ENCODE measurements around the gene PCSK6. TPM values are rescaled to one million over a fixed set of nuclear protein-coding genes. Genes with fewer than 3 reads are reported as not detected.

PCSK6 gene
- total RNA-seq, 1 experiment from 2014 or later = 69.5 TPM

GRCh38 chr15:101391431-101391830, 98.1 kb downstream of the PCSK6 start:
- intact Hi-C loops (cut with micrococcal nuclease; ENCODE audit: unreplicated experiment) = no loop called here

GRCh38 chr15:101390462-101390861, 99.0 kb downstream of the PCSK6 start:
- H3K4me1 ChIP-seq = no peaks in the 10 kb centered on the region
- peaks cover 38% of the 10 kb centered on the region for H3K36me3 Mint-ChIP-seq (ENCODE audit: insufficient read depth, unreplicated experiment)
- no peak for DNase-seq
- no peaks in the 10 kb centered on the region for H3K27me3 ChIP-seq (replicated peaks; ENCODE audit: control insufficient read depth, insufficient read depth, low read length)
- intact Hi-C loops (cut with micrococcal nuclease; ENCODE audit: unreplicated experiment) = no loop called here
- H3K36me3 ChIP-seq (ENCODE audit: control insufficient read depth, insufficient read depth, low read length) = no peaks in the 10 kb centered on the region; the same call in none of the 2 replicates
- H3K9me3 Mint-ChIP-seq (ENCODE audit: unreplicated experiment) = no peaks in the 10 kb centered on the region
- H3K4me3 Mint-ChIP-seq (ENCODE audit: unreplicated experiment) = no peak overlapping the region
- no peaks in the 10 kb centered on the region for H3K9me3 ChIP-seq
- TF ChIP-seq CTCF (IDR thresholded peaks at IDR 0.05; ENCODE audit: insufficient read depth in 1 of 2, low read depth in 1 of 2, low read length in 1 of 2, severe bottlenecking in 1 of 2, unreplicated experiment in 1 of 2) = no peak
- ChIA-PET CTCF (no interaction called here), POLR2A (no interaction called here)
- H3K4me3 ChIP-seq (ENCODE audit: low read depth, low read length) = no peak overlapping the region
- no peaks in the 10 kb centered on the region for H3K27me3 Mint-ChIP-seq (ENCODE audit: insufficient read depth, unreplicated experiment)
- no peaks in the 10 kb centered on the region for H3K4me1 Mint-ChIP-seq (ENCODE audit: low read depth, unreplicated experiment)
- no TSS peak for BruUV-seq (replicated peaks)
- H3K27ac Mint-ChIP-seq (ENCODE audit: unreplicated experiment) = no peak overlapping the region

More at GRCh38 chr15:101391431-101391830, 98.1 kb downstream of the PCSK6 start:
- Histone ChIP-seq H3K27me3 (replicated peaks; ENCODE audit: control insufficient read depth, insufficient read depth, low read length) (no peaks in the 10 kb centered on the region), H3K4me3 (ENCODE audit: low read depth, low read length) (no peak overlapping the region), H3K4me1 (no peaks in the 10 kb centered on the region), H3K9me3 (no peaks in the 10 kb centered on the region), H3K36me3 (ENCODE audit: control insufficient read depth, insufficient read depth, low read length) (no peaks in the 10 kb centered on the region; the same call in none of the 2 replicates)
- no peak overlapping the region for H3K4me3 Mint-ChIP-seq (ENCODE audit: unreplicated experiment)
- no peaks in the 10 kb centered on the region for H3K4me1 Mint-ChIP-seq (ENCODE audit: low read depth, unreplicated experiment)
- POLR2A ChIA-PET = no interaction called here
- no peak for TF ChIP-seq CTCF (IDR thresholded peaks at IDR 0.05; ENCODE audit: insufficient read depth in 1 of 2, low read depth in 1 of 2, low read length in 1 of 2, severe bottlenecking in 1 of 2, unreplicated experiment in 1 of 2)
- BruUV-seq (replicated peaks) = no TSS peak
- H3K9me3 Mint-ChIP-seq (ENCODE audit: unreplicated experiment) = no peaks in the 10 kb centered on the region
- no peak overlapping the region for H3K27ac Mint-ChIP-seq (ENCODE audit: unreplicated experiment)
- peaks cover 33% of the 10 kb centered on the region for H3K36me3 Mint-ChIP-seq (ENCODE audit: insufficient read depth, unreplicated experiment)
- CTCF ChIA-PET = no interaction called here
- H3K27me3 Mint-ChIP-seq (ENCODE audit: insufficient read depth, unreplicated experiment) = no peaks in the 10 kb centered on the region
- no peak for DNase-seq

- no peaks in the 10 kb centered on the region for H3K4me1 Mint-ChIP-seq (ENCODE audit: low read depth, unreplicated experiment)
- no peaks in the 10 kb centered on the region for H3K27me3 ChIP-seq (replicated peaks; ENCODE audit: control insufficient read depth, insufficient read depth, low read length)
- TF ChIP-seq CTCF (IDR thresholded peaks at IDR 0.05; ENCODE audit: insufficient read depth in 1 of 2, low read depth in 1 of 2, low read length in 1 of 2, severe bottlenecking in 1 of 2, unreplicated experiment in 1 of 2) = no peak
- CTCF ChIA-PET = no interaction called here
- BruUV-seq (replicated peaks) = no TSS peak
- DNase-seq = no peak
- POLR2A ChIA-PET = no interaction called here
- H3K4me3 Mint-ChIP-seq (ENCODE audit: unreplicated experiment) = no peak overlapping the region
- H3K36me3 ChIP-seq (ENCODE audit: control insufficient read depth, insufficient read depth, low read length) = no peaks in the 10 kb centered on the region; the same call in none of the 2 replicates
- H3K9me3 ChIP-seq = no peaks in the 10 kb centered on the region
- no peaks in the 10 kb centered on the region for H3K4me1 ChIP-seq
- no peaks in the 10 kb centered on the region for H3K9me3 Mint-ChIP-seq (ENCODE audit: unreplicated experiment)
- H3K27me3 Mint-ChIP-seq (ENCODE audit: insufficient read depth, unreplicated experiment) = no peaks in the 10 kb centered on the region
- intact Hi-C loops (cut with micrococcal nuclease; ENCODE audit: unreplicated experiment) = no loop called here
- H3K27ac Mint-ChIP-seq (ENCODE audit: unreplicated experiment) = no peak overlapping the region
- H3K36me3 Mint-ChIP-seq (ENCODE audit: insufficient read depth, unreplicated experiment) = peaks cover 41% of the 10 kb centered on the region
- H3K4me3 ChIP-seq (ENCODE audit: low read depth, low read length) = no peak overlapping the region
Observed at GRCh38 chr15:101390060-101390459, 99.4 kb downstream of the PCSK6 start.

Data from Caco-2 (cell line).